ENCODE data around the gene FLAD1.

DNA sequence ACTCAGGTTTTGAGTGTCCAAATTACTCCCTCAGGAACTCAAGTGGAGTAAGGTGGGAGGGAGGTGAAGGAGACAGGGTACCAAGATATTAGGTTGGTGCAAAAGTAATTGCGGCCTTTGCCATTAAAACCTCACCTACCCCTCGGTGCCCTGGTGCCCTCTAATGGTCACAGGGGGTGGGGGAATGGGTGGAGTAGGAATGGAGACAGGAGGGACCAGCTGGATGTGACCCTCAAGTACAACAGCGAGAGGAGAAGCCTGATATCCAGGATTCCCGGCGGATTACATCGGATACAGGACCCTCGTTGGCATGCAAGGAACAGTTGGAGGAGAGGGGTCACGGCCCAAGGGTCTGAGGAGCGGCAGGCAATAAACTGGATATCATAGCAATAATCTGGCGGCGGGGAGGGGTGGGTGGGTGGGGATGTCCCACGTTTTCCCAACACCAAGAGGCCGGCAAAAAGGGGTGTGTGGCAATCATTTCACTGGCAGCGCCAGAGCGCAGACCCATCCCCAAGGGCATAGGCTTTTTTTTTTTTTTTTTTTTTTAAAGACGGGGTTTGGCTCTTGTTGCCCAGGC, 15.1 kb downstream of the FLAD1 start:
- TF ChIP-seq POLR2A (IDR thresholded peaks at IDR 0.05) = no peak
- no peak for TF ChIP-seq CTCF (IDR thresholded peaks at IDR 0.05)

Measured in tibial nerve (tissue), 3 donors.